HuH-7.5 (cell line): Measurements from ENCODE around the gene MPLKIP.
"Not testable (repeated sequence)": the region's sequence is repeated elsewhere in the genome, so short reads cannot be mapped to it uniquely, and the experiment has no call there.

Source experiments
- DNase-seq: peaks from one replicate; pipeline ENCODE4 v3.0.0; 2011; ENCODE audit warnings: low spot score

The MPLKIP gene

GRCh38 chr7:40134428-40135316, at the start of gene MPLKIP, which contains the start of gene SUGCT:
Gene MPLKIP (minus strand): TSS chr7:40134622. CDS start chr7:40134567, 55 bp downstream.
Gene SUGCT (plus strand): TSS chr7:40135005.
- peak; percentile 80 for DNase-seq

- DNase-seq: no peak
Measured at GRCh38 chr7:40182452-40182851, 48.0 kb upstream of the MPLKIP start.

- no peak for DNase-seq
Measured at GRCh38 chr7:40177071-40177470, 42.6 kb upstream of the MPLKIP start.

GRCh38 chr7:40175725-40176510, 41.5 kb upstream of the MPLKIP start:
- no peak for DNase-seq

GRCh38 chr7:40175256-40175655, 40.8 kb upstream of the MPLKIP start:
- not testable (repeated sequence) for DNase-seq

- not testable (repeated sequence) for DNase-seq
Measured at GRCh38 chr7:40173121-40173520, 38.7 kb upstream of the MPLKIP start.

GRCh38 chr7:40168266-40168665, 33.8 kb upstream of the MPLKIP start:
- DNase-seq: not testable (repeated sequence)

- DNase-seq: no peak
Measured at GRCh38 chr7:40167291-40167690, 32.9 kb upstream of the MPLKIP start.

- DNase-seq: no peak
Measured at GRCh38 chr7:40165216-40165615, 30.8 kb upstream of the MPLKIP start.

- DNase-seq: no peak
Measured at GRCh38 chr7:40162516-40162915, 28.1 kb upstream of the MPLKIP start.

GRCh38 chr7:40156988-40157387, 22.6 kb upstream of the MPLKIP start:
- no peak for DNase-seq

- no peak for DNase-seq
Measured at GRCh38 chr7:40151504-40151903, 17.1 kb upstream of the MPLKIP start.

GRCh38 chr7:40148671-40149070, 14.2 kb upstream of the MPLKIP start:
- DNase-seq: no peak

- DNase-seq: not testable (repeated sequence)
Measured at GRCh38 chr7:40148247-40148580, 13.8 kb upstream of the MPLKIP start.

- no peak for DNase-seq
Measured at GRCh38 chr7:40147371-40148246, 13.2 kb upstream of the MPLKIP start.

GRCh38 chr7:40145596-40146130, 11.2 kb upstream of the MPLKIP start:
- not testable (repeated sequence) for DNase-seq

- DNase-seq: not testable (repeated sequence)
Measured at GRCh38 chr7:40141916-40142315, 7.5 kb upstream of the MPLKIP start.

GRCh38 chr7:40139891-40140290, 5.5 kb upstream of the MPLKIP start:
- not testable (repeated sequence) for DNase-seq

GRCh38 chr7:40138973-40139372, 4.6 kb upstream of the MPLKIP start:
- no peak for DNase-seq

- no peak for DNase-seq
Measured at GRCh38 chr7:40137563-40137962, 3.1 kb upstream of the MPLKIP start.

GRCh38 chr7:40135317-40135610, 842 bp upstream of the MPLKIP start:
- DNase-seq: no peak
